GM12875 (cell line): Measurements from ENCODE around the gene TTLL11.

Experiments
- H3K4me3 ChIP-seq: one replicate; pipeline ENCODE4 v1.5.1; 2011; ENCODE audit warnings: low read depth, low read length, control low read depth
- TF ChIP-seq, protein P1 (sequence below): IDR thresholded peaks from 2 replicates; pipeline ENCODE4 v1.5.1; 2011; ENCODE audit warnings: low read depth, mild to moderate bottlenecking, control low read depth, inconsistent platforms, low read length, moderate library complexity, borderline replicate concordance; ENCODE audit not compliant: insufficient read depth

Gene TTLL11

DNA sequence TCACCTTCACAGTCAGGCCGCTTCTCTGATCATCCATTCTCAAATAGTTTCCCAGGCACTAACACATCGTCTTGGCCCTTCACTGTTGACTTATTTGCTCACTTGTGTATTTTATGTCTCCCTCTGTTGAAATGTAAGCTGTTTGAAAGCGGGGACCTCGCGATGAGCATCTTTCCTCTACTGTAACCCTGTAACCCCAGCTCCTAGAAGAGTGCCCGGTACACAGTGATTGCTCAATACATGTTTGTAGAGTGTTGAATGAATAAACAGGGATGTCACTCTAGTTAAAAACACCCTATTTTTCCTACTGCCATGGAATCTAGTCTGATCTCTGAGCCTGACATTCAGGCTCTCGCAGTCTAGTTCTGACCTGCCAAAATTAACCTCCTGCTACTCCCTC is 150.8 kb downstream of the TTLL11 start:
- TF ChIP-seq, protein P1, sequence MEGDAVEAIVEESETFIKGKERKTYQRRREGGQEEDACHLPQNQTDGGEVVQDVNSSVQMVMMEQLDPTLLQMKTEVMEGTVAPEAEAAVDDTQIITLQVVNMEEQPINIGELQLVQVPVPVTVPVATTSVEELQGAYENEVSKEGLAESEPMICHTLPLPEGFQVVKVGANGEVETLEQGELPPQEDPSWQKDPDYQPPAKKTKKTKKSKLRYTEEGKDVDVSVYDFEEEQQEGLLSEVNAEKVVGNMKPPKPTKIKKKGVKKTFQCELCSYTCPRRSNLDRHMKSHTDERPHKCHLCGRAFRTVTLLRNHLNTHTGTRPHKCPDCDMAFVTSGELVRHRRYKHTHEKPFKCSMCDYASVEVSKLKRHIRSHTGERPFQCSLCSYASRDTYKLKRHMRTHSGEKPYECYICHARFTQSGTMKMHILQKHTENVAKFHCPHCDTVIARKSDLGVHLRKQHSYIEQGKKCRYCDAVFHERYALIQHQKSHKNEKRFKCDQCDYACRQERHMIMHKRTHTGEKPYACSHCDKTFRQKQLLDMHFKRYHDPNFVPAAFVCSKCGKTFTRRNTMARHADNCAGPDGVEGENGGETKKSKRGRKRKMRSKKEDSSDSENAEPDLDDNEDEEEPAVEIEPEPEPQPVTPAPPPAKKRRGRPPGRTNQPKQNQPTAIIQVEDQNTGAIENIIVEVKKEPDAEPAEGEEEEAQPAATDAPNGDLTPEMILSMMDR = no peak
- H3K4me3 ChIP-seq = no peak overlapping the region

DNA sequence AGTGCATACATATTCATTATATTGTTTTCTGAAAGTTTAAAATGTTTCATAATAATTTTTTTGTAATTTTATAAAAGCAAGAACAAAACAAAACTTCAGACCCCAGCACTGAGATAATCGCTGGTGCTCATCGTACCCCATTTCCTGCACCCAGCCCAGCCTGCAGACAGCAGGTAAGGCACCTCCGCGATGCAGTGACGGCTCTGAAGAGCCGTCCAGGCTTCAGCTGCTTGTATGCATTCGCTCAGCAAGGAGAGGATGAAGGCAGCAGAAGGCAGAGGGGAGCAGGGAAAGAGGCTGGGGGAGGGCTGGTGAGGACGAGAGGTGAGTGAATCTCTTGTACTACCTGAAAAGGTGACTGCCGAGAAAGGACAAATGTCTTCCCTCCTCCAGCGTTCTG is 153.5 kb downstream of the TTLL11 start:
- TF ChIP-seq, protein P1 = no peak
- H3K4me3 ChIP-seq = no peak overlapping the region

DNA sequence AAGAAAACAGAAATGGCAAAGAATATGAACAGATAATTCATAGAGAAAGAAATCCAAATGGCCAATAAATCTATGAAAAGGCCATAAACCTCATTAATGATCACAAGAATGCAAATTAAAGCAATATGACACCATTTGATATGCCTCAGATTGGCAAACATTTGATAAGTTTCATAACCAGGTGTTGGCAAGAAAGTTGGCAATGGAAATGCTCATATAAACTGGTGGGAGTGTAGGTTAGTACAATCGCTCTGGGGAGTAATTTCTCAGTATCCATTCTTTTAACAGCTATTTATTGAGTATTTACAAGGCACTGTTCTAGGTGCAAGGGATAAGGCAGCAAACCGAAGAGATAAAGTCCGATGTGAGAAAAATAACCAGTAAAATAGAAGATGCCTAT is 154.5 kb downstream of the TTLL11 start:
- no peak overlapping the region for H3K4me3 ChIP-seq
- TF ChIP-seq, protein P1 = no peak

DNA sequence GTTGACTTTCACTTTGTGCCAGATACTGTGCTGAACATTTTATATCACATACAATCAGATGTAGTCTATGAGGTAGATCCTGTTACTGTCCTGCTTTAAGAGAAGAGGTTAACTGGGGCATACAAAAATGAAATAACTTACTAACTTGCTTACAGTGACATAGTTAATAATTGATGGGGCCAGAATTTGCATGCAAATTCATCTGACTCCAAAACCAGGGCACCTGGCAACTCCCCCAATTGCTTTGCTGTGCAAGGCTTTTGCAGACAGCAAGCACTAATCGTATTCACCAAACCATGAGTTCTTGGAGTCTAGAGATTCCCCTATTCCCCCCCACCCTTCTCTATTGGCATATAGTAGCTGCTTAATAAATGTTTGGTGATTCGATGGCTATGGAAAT is 155.9 kb downstream of the TTLL11 start:
- TF ChIP-seq, protein P1 = no peak
- no peak overlapping the region for H3K4me3 ChIP-seq

DNA sequence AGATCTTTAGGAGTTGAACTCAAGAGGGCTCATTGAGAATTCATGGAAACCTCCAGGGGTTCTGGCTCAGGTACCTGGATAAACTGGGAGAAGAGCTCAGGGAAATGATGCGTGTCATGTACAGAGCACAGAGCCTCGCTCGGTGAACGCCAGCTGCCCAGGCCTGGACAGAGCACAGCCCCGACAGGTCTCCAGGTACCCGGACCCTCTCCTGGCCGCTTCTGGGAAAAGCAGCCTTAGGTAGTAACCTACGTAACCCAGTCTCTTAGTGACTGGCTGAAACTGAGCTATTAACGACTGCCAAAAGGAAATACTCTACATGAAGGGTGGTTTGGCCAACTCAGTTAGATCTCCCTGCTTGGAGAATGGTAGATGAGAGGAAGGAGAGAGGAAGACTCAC is 157.4 kb downstream of the TTLL11 start:
- TF ChIP-seq, protein P1 = no peak

DNA sequence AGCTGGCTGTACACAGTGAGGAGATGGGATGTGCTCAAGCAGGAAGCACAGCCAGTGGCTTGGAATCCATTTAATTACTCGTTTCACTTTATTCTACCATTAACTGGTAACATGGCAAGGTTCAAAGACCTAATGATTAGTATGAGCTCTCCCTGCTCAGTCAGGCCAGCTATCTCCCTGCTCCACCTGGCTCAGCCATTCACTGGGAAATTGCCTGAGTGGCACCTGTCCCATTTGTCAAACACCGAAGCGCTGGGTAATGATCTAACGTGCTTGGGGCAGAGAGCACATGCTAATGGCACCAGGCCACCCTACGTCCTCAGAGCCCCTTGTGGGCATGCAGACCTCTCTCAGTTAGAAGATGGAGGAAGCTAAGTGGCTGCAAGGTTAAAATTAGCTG is 162.2 kb downstream of the TTLL11 start:
- no peak overlapping the region for H3K4me3 ChIP-seq
- TF ChIP-seq, protein P1 = no peak

More for the DNA sequence above, 157.4 kb downstream of the TTLL11 start:
- no peak overlapping the region for H3K4me3 ChIP-seq

DNA sequence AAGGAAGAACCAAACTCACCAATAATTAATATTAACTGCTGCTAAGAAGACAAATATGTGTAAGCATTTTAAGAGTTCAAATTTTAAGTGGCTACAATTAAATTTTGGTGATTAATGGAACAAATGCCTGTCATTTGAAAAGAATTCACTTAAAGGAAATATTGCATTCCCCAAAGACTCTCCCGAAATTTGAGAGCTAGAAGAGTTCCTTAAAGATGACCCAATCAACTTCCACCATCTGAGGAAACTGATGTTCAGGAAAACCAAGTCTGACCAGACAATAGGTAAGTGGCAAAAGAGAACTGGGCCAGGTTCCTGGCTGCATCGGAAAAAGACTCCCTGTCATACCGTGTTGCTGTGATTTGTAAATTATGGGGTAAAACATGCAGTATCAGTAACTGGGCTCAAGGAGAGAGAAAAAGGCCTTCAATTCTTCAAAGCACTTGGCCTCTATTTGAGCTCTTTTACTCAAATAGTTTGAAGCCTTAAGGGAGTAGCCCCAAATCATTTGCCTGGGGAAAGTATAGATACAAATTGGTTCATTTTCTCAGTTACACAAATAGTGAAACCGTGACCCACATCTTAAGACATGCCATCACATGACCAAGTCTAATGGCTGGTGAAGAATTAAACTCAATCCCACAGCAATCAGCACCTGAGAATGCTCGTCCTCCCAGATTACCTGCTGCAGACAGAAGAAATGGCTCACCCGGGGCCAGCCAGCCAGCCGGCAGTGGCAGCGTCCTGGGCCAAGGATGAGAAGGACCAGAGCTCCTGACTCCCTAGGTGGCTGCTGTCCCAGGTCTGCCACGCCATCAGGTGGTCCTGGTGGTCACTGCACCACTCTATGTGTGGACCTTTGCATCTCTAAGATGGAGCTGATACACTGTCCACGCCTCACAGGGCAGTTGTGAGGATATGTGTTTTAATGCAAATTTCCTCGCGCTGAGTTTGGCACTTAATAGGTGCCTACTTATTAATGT is 162.9 kb downstream of the TTLL11 start:
- TF ChIP-seq, protein P1 = peak; percentile 7; the same call in 1 of the 2 replicates
- H3K4me3 ChIP-seq = no peak overlapping the region
